GM19324 (cell line): ENCODE data around the gene HMOX2.

ENCODE experiments used
- ATAC-seq: cut with Tn5 transposase; IDR thresholded peaks from one replicate; pipeline ENCODE4 v1.9.1; 2021; ENCODE audit warnings: mild to moderate bottlenecking, moderate library complexity; ENCODE audit not compliant: unreplicated experiment, low FRiP score

HMOX2 gene

DNA sequence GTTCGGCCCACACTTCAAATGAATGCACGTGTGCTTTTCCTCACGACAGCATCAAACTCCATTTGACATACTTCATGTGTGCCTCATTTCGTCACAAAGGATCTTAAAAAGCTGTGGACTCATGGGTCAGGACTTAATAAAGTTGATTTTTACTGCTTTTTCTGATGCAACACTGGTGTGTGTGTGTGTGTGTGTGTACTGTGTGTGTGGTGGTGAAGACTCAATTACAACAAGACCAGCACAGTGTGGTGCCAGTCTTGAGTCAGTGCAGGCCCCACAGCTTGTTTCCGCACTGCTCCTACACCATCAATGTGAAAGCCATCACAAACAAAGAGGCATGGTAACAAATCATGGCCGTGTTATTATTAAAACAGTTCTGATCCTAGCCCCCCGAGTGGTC is 44.7 kb downstream of the HMOX2 start:
- ATAC-seq = no peak

DNA sequence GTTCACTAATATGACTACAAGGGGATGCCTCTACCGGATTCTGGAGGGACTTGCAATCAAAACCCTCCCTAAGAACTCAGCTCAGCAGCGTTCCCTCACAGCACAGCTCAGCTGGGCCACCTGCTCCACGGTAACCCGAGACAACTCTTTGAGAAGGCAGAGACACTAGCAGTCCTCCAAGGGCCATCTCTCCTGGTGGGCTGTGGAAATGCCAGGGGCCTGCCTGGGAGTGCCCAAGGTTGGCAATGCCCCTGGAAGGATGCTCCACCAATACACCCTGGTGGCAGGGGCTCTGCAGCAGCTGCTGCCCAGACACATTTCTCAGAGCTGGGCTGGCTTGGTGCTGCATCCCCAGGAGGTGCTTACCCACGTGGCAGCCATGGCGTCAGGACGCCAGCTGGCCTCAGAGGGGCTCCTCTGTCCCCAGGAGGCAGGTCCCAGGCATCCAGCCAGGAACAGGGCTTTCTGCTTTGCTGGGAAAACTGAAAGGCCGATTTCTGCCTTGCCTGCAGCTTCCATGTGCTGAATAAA is 45.9 kb downstream of the HMOX2 start:
- ATAC-seq = no peak

DNA sequence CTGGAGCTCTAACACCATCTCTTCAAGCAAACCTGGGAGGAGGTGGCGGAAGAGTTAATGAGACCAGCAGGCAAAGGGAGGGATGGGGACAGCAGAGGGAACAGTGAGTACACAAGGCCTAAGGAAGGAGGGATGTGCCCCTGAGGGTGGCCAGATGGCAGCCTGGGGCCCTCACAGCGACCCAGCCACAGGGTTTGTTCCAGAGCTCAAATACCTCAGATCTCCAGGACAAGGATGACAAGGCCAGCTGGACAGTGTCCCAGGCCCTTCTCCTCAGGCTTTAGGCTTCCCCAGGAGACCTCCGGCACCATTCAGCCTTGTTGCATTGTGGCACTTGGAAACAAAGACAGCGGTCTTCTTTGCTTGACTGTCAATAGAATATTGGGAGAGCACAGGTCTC is 47.5 kb downstream of the HMOX2 start:
- ATAC-seq = no peak

DNA sequence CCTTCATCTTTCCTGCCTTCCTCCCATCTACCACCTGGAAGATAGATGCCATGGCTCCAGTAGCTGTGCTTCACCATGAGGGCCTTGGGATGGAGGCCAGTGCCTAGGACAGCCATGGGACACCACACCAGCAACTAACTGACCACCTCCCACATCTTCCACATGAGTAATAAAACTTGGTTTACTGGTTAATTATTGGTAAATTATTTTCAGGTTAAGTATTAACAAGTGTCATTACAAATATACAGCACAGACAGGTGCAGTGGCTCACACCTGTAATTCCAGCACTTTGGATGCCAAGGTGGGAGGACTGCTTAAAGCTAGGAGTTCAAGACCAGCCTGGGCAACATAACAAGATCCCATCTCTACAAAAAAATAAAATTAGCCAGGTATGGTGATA is 48.4 kb downstream of the HMOX2 start:
- no peak for ATAC-seq

DNA sequence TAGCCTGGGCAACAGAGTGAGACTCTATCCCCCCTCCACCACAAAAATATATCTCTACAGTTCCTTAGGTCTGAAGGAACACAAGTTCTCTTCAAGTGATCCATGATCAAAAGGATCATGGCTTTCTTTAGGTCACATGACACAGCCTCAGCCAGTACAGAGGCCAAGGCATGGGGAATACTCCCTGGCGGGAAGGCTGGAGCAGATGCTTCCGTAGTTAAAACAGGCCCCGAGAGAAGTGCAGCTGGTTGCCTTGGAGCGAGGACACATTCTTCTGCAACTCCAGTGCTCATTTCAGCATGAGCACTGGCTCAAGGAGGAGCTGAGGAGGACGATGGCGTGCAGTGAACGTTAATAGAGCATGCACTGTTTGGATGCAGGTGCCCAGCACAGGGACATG is 48.9 kb downstream of the HMOX2 start:
- no peak for ATAC-seq

DNA sequence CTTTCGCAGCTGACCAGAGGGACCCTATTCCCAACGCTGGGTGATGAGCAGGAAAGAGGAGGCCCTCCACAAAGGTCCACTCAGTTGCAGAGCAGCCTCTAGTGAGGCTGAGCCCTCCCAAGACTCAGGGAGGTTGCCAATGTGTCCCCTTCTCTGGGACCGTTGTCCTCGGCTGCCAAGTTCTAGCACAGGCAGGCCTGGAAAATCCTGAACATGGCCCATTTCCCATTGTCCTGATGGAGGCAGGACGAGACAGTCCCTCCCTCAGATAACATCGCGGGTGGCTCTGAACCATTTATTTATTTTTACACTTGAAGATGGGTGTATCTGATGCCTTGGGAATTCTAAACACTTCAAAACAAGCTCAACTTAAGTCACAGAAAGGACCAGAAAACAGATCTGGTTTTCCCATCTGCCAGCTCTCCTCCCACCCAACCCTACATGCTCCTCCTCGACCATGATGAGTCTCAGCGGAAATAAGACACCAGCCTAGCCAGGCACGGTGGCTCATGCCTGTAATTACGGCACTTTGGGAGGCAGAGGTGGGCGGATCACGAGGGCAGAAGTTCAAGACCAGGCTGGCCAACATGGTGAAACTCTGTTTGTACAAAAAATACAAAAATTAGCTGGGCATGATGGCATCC is 49.6 kb downstream of the HMOX2 start:
- ATAC-seq = no peak

DNA sequence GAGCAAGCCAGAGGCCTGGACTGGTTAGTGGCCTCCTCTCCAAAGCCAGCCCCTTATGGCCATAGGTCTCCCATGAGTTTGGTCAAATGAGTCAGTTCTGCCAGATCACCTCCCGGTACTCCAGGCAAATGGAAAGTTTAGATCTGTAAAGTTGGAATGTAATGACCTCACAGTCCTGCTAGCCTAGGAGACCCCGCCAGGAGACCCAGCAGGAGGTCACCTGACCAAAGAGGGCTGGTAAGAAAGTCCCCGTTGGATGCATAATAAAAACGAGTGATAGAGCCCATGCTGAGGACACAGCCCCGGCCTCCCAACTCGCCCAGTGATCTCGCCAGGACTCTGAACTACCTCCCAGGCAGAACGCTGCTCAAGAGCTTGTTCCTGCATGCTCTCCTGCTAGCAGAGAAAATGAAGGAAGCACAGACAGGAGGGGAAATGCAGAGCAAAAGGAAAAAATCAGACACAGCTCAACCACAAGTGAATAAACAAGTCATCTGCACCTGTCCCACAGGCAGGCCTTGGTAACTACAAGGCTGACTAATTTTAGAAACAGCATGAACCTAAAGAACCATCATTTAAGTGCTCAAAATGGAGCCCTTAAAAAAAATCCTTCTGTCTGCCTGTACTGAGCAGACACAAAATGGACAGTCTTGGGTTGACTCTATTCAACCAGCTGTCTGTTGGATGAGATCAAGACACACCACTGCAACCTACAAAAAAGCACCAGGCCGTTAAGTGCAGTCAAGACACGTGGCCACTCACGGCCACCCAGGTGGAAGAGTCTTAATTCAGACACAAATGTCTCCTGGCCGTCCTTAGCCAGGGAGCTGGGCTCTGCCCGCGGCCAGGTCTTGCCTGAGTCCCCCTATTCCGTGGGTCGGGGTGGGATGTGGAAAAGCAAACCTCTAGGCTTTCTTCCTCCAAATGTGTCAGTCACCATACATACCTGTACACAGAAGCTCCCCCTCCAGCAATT is 53.2 kb downstream of the HMOX2 start:
- ATAC-seq = no peak

DNA sequence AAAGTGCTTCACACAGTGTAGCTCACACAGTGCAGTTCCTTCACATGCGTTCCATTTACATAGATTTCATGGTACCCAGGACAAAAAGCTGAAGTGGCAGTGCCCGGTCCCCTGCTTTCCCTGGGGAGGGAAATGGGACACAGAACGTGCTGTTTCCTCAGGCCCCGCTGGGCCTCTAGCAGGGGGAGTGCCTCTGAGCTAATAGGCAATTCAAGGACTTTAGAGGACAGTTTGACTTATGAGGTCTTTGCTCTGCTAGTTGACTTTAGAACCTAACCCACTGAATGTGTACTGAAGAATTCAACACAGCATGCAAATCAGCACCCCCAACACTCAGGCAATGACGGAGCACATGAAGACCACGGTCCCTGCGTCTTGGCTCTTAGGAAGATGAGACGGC is 55.6 kb downstream of the HMOX2 start:
- no peak for ATAC-seq

DNA sequence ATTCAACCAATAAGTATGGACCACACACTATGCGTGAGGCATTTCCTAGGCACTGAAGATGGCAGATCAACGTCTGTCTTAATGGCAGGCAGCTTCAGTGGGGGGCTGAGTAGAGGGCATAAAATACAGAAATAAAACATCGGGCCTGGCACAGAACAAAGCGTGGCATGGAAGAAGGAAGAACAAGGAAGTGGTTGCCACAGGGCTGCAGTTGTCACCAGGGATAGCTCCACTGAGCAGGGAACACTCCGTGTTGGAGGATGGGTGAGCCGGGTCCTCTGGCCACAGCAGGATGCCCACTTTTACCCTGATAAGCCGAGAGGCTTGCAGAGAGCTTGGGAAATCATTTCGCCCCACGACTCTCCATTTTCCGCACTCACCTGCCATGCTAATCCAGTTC is 56.0 kb downstream of the HMOX2 start:
- no peak for ATAC-seq

DNA sequence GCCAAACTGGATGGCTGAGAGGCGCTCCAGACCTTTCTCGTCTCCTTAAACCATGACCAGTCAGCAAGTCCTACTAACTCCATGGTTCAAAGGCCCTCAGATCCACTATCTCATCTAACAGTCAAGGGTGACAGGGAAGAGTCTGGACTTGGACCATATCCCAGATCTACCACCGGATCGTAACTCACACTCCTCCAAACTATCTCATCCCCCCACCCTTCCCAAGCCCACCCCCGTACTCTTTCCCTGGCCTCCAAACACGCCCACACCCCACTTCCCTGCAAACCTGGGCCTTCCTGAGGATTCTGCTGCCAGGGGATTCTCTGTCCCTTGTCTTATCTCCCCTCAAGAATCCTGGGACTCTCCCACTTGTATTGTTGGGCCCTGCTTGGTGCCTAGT is 57.3 kb downstream of the HMOX2 start:
- ATAC-seq = no peak

DNA sequence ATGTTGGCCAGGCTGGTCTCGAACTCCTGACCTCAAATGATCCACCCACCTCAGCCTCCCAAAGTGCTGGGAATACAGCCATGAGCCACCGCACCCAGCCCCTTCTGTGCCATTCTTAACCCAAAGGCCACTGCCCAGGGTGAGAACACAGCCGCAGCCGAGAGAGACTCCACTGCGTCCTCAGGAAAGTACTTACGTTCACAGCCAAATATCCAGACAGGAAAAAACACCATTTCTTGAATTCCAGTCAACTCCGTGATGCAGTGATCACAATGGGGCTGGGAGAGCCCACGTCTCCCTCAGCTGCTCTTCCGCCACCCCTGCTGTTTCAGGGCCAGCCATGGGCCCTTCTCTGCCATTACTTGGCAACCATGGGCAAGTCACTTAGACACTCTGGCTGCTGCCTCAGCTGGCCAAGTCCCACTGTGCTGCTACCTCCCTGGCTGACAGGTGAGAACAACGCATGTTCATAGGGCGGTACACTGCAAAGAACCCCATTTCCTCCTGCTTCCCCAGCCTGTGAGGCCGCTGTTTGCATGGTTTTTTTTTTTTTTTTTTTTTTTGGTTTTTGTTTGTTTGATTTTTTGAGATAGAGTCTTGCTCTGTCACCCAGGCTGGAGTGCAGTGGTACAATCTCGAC is 58.1 kb downstream of the HMOX2 start:
- ATAC-seq = no peak

DNA sequence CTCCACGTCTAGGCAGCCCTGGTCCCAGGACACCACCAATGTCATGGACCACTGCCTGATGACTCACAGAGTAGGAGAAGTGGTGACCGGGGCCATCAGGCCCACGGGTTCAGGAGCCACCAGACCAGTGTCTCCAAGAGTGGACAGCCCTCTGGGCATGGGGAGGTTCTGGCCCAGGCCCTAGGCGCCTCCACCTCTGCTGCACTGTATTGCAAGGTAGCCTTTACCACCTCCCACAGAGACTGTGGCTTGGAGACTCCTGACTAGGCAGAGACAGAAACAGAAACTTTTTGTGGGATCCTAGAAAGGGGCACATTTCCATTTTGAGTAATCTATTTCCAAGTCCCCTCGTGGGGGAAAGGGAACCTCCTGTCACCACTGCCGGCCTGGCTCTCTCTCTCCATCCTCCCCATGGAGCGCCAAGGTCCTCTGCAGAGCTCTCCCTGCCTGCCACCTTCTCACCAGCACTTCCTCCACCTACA is 59.5 kb downstream of the HMOX2 start:
- no peak for ATAC-seq

DNA sequence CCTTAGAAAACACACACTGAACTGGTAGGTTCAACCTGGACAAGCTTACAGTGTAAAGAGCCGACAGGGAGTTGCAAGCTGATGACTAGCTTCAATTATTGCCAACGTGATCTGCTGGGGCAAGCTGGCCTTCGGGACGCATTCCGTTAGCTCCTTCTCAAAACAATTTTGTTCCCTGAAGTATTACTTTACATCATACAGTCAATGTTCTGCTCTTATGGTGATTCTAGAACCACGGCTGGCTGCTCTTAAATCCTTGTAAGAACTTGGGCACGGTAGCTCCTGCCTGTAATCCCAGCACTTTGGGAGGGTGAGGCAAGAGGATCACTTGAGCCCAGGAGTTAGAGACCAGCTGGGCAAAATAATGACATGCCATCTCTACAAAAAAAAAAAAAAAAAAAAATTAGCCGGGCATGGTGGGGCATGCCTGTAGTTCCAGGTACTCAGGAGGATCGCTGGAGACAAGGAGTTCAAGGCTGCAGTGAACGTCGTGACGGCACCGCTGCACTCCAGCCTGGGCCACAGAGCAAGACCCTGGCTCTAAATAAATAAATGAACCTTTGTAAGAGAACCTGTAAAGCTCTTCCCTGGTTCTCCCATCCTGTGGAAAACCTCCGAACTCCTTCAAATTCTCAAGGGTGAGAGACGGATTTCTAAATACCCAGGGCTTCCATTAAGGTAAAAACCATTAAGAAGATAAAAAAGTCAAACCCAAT is 60.4 kb downstream of the HMOX2 start:
- ATAC-seq = no peak

DNA sequence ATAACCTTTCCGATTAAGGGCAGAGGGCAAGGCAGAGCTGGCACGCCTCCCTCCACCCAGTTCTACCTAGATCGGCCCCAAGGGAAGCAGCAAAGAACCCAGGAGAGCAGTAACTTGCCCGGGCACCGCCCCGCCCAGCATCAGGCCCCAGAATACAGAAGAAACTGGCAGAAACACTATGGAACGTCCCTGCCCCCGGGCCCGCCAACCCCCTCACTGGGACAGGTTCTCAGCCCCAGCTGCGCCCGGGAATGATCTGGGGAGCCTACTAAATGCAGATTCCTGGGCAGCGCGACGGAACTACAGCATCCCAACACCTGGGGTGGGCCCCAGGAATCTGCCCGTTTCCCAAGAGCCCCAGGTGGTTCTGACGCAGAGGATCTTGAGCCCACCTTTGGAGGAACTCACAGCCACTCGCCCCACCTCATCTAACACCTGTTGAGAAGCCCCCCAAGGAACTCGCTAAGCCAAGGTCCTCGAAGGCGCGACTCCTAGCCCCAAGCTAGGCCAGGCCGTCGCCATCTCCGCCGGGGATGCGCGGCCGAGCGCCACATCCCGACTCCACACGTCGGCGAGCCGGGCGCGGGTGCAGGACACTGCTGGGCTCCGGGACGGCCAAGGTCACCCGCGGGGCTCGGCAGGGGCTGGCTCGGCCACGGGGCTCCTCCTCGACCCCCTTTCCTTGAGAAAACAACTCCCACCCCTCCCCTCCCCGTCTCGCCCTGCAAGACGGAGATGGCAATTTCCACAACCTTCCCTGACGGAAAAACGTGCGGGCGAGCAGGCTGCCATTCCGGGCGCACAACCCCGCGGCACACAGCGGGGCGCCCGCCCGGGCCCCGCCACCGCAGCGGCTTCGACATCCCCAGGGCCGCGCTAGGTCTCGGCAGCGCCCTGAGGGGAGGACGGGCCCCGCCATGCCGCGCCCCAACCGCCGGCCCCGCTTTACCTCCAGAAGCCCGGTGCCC is 61.5 kb downstream of the HMOX2 start:
- ATAC-seq = peak; percentile 20

DNA sequence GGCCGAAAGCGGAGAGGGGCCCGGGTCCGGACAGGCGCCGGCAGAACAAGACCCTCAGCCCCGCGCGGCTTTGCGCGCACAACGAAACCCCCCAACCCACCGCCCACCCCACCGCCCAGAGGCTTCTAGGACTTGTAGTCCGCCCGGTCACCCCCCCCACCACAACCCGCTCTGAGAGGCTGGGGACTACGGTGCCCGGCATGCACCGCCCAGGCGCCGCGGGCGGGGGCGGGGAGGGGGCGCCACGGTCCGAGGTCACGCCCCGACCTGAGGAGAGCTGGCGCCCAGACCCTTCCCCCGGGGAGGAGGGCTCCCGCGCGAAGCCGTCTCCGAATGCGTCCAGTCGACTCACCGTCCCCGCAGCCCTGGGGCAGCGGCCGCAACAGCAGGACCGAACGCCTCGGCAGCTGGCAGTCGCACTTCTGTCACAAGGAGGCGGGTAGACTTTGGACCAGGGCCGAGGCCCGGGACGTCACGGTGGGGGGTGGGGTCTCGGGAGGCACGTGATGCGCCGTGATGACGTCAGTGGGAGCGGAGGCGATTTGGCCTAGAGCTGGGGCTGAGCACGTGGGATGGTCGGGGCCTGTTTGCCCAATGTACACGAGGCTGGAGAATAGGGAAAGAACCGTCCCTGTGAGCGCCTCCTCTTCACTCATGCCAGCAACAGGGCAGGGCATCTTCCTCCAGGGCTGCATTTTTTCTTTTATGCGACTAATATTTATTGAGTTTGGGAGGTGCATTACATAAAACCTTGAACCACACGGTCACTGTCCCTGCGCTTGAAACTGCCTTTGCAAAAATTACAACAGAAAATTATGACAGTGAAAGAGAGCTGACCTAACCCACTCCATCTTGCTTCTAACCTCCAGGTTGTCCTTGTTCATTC is 62.4 kb downstream of the HMOX2 start, which contains the start of gene CDIP1:
Gene CDIP1 (minus strand): TSS at position 424 of the 886 bp plus-strand sequence. CDS start 24,643 bp downstream, outside the sequence.
- ATAC-seq = peak; percentile 88

DNA sequence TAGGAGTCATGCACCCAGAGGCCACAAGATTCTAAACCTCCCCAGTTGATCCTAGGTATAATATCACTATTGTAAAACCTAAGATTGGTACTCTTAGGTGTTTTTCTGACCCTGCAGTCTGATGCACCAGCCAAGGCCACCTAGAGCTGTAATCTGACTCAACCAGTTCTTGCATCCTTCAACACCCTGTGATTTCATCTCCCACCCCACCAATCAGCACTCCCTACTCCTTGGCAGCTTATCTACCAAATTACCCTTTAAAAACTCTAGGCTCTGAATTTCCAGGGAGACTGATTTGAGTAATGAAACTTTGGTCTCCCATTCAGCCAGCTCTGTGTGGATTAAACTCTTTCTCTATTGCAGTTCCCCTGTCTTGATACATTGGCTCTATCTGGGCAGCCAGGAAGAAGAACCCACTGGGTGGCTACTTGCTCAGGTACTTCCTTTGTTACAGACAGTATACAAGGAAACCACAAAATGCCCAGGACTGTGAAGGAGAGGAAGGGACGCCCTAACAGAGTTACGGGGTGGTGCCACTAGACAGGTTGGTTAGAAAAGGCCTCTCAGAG is 63.6 kb downstream of the HMOX2 start:
- ATAC-seq = no peak

DNA sequence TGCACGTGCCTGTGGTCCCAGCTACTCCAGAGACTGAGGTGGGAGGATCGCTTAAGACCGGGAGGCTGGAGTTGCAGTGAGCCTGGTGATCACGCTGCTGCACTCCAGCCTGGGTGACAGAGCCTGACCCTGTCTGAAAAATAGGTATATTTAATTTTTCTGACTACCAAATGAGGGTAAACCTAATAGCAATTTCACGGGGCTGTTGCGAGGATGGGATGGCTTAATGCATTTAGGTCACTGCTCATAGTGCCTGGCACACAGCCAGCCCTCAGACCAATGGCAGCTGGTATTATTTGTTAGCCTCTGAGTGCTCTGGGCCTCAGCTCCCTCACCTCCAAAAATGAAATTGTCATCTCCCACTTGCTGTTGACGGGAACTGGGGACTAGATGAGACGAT is 68.3 kb downstream of the HMOX2 start:
- no peak for ATAC-seq

DNA sequence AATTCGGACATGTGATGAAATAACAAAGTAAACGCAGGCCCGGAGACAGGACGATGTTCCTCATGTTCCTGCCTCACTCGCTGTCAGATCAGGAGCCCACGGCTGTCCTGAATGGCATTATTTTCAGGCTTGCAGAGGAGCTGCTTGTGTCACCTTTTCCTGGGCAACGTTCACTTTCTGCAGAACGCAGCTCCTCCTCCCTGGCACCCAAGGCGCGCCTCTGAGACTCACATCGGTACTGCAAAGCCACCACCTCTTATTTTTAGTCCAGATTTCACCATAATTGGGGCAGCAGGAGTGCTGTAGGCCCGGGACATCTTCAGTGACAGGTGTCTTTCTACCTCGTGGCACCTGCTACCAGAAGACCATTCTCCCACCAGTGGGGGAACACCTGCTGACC is 71.9 kb downstream of the HMOX2 start:
- ATAC-seq = no peak
